ENCODE data around the gene SENP7.

GRCh38 chr3:101542957-101543356, 29.9 kb upstream of the SENP7 start:
- no peak for TF ChIP-seq CTCF (IDR thresholded peaks at IDR 0.05)
- TF ChIP-seq POLR2A (IDR thresholded peaks at IDR 0.05), result no peak

Measured in heart left ventricle (tissue), 13 donors.